HFF-Myc (cell line): ENCODE results near the gene PROSER3.

ENCODE experiments used
- DNase-seq: peaks from one replicate; pipeline ENCODE4 v3.0.0-alpha.2; 2011; ENCODE audit warnings: low read depth; ENCODE audit errors: extremely low read depth
- H3K4me3 ChIP-seq: replicated peaks from 2 replicates; pipeline ENCODE4 v1.5.1; 2011; ENCODE audit warnings: low read depth, mild to moderate bottlenecking, control low read depth, low read length
- CTCF ChIP-seq: IDR thresholded peaks from 2 replicates; pipeline ENCODE4 v1.5.1; 2012; ENCODE audit warnings: mild to moderate bottlenecking, low read depth, low read length, control low read depth; ENCODE audit errors: missing control alignments

Gene PROSER3

GRCh38 chr19:35796645-35797542 lies 38.9 kb downstream of the PROSER3 start:
- H3K4me3 ChIP-seq: no peak overlapping the region
- no peak for TF ChIP-seq CTCF
- no peak for DNase-seq

- H3K4me3 ChIP-seq: no peak overlapping the region
- no peak for TF ChIP-seq CTCF
- DNase-seq: no peak
Measured at GRCh38 chr19:35797663-35798062, 39.7 kb downstream of the PROSER3 start.

GRCh38 chr19:35801828-35802227 lies 43.9 kb downstream of the PROSER3 start:
- no peak for DNase-seq
- TF ChIP-seq CTCF: no peak
- no peak overlapping the region for H3K4me3 ChIP-seq

- no peak for DNase-seq
- H3K4me3 ChIP-seq: no peak overlapping the region
- no peak for TF ChIP-seq CTCF
Measured at GRCh38 chr19:35805526-35806102, 47.6 kb downstream of the PROSER3 start.

GRCh38 chr19:35806597-35806996 lies 48.6 kb downstream of the PROSER3 start:
- TF ChIP-seq CTCF: no peak
- DNase-seq: no peak
- no peak overlapping the region for H3K4me3 ChIP-seq

GRCh38 chr19:35807633-35808032 lies 49.7 kb downstream of the PROSER3 start:
- no peak for DNase-seq
- no peak for TF ChIP-seq CTCF
- no peak overlapping the region for H3K4me3 ChIP-seq
